Measurements from ENCODE around the gene TLL2. TPM values are rescaled to one million over a fixed set of nuclear protein-coding genes. Genes with fewer than 3 reads are reported as not detected.

TLL2 gene
- total and polyA plus RNA-seq, 2 donors (not counting 3 experiments of a cell fraction or from before 2014, with no cell fraction given) = 0.03 to 0.20 TPM

DNA sequence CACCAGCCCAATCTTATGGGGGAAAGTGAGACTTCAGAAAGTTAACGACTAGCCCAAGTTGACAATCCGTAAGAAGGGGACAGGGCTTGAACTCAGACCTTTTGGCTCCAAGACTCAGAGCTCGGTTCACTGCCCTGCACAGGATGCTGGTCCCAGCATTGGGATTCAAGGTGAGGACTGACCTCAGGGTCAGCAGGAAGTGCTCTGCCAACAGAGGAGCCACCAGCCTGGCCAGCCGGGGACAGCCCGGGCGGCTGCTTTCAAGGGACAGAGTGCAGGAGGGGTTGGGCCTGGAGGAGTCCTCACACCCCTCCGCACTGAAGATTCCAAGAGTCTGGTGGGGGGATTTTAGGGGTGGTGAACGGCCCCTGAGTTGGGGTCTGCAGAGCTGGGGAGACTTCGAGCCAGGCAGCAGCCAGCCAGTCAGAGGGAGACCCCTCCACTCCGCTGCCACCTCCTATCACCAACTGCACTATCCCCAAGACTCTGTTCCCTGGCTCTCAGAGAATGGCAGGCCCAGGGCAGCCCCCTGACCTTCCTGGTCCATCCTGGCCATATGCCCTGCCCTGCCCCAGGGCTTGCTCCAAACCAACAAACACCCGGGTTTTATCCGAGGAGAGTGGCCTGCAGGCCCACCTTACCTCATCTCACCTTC is 19.7 kb downstream of the TLL2 start:
- BruUV-seq (replicated peaks) = no TSS peak
- Histone ChIP-seq H3K36me3 (ENCODE audit: control insufficient read depth in 2 of 2, extremely low read depth in 1 of 2, insufficient read depth in 2 of 2, low read length in 2 of 2) (no peaks in the 10 kb centered on the region), H2AFZ (ENCODE audit: low read depth, low read length) (no peak overlapping the region), H3K9ac (replicated peaks; ENCODE audit: extremely low read depth, insufficient read depth, low read length) (no peak overlapping the region), H3K79me2 (ENCODE audit: control insufficient read depth, insufficient read depth, low read length) (no peaks in the 10 kb centered on the region), H3K27me3 (ENCODE audit: control insufficient read depth in 2 of 2, insufficient read depth in 2 of 2, low read length in 2 of 2) (no peaks in the 10 kb centered on the region), H4K20me1 (replicated peaks; ENCODE audit: control insufficient read depth, extremely low read depth, insufficient read depth, low read length) (no peaks in the 10 kb centered on the region), H3K9me3 (replicated peaks; ENCODE audit: control insufficient read depth, insufficient read depth, low read length) (no peaks in the 10 kb centered on the region), H3K27ac (ENCODE audit: insufficient read depth, low read depth, low read length) (no peak overlapping the region), H3K4me1 (ENCODE audit: control insufficient read depth, extremely low read depth, insufficient read depth, low read length) (no peaks in the 10 kb centered on the region), H3K9me1 (replicated peaks; ENCODE audit: control insufficient read depth, extremely low read depth, insufficient read depth, low read length) (no peaks in the 10 kb centered on the region), H3K4me3 (replicated peaks in 1 of 3; ENCODE audit: insufficient read depth in 1 of 3, low read depth in 1 of 3, low read length in 3 of 3) (no peak overlapping the region), H3K4me2 (ENCODE audit: insufficient read depth, low read length) (no peak overlapping the region)
- TF ChIP-seq, protein P1, sequence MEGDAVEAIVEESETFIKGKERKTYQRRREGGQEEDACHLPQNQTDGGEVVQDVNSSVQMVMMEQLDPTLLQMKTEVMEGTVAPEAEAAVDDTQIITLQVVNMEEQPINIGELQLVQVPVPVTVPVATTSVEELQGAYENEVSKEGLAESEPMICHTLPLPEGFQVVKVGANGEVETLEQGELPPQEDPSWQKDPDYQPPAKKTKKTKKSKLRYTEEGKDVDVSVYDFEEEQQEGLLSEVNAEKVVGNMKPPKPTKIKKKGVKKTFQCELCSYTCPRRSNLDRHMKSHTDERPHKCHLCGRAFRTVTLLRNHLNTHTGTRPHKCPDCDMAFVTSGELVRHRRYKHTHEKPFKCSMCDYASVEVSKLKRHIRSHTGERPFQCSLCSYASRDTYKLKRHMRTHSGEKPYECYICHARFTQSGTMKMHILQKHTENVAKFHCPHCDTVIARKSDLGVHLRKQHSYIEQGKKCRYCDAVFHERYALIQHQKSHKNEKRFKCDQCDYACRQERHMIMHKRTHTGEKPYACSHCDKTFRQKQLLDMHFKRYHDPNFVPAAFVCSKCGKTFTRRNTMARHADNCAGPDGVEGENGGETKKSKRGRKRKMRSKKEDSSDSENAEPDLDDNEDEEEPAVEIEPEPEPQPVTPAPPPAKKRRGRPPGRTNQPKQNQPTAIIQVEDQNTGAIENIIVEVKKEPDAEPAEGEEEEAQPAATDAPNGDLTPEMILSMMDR (IDR thresholded peaks at IDR 0.05; ENCODE audit: extremely low read depth in 1 of 2, insufficient read depth in 1 of 2, low read depth in 1 of 2, low read length in 2 of 2) = no peak
- TF ChIP-seq GATA2 (IDR thresholded peaks at IDR 0.05; ENCODE audit: insufficient read depth, insufficient read length, low read depth, low read length) (no peak), FOS (IDR thresholded peaks at IDR 0.05; ENCODE audit: borderline replicate concordance, insufficient read depth, low read length) (no peak), JUN (IDR thresholded peaks at IDR 0.05; ENCODE audit: borderline replicate concordance, insufficient read depth, insufficient read length, low read depth) (no peak), POLR2A (IDR thresholded peaks at IDR 0.05; ENCODE audit: low read depth, low read length) (no peak), MYC (IDR thresholded peaks at IDR 0.05; ENCODE audit: low read depth, low read length) (no peak), EZH2 (IDR thresholded peaks at IDR 0.05; ENCODE audit: borderline replicate concordance, low read depth, low read length, severe bottlenecking) (no peak), POLR2AphosphoS5 (IDR thresholded peaks at IDR 0.05; ENCODE audit: insufficient read depth, low read depth, low read length) (no peak)
- TF ChIP-seq, protein P2, sequence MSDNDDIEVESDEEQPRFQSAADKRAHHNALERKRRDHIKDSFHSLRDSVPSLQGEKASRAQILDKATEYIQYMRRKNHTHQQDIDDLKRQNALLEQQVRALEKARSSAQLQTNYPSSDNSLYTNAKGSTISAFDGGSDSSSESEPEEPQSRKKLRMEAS (IDR thresholded peaks at IDR 0.05; ENCODE audit: insufficient read depth, insufficient read length) = no peak
- DNase-seq (ENCODE audit: low read depth, low spot score) = no peak
- intact Hi-C loops (cut with micrococcal nuclease) = no loop called here
- POLR2A ChIA-PET = no interaction called here
- FAIRE-seq = no peak
- dilution Hi-C loops (cut with MboI; ENCODE audit: extremely low pct_ligation_motif_present, low sequenced_read_pairs) = no loop called here
- CTCF ChIA-PET = no interaction called here
